G401.6 (cell line): ENCODE data around the gene NCAPH2.
"Not testable (repeated sequence)": the region's sequence is repeated elsewhere in the genome, so short reads cannot be mapped to it uniquely, and the experiment has no call there.

Experiments
- FAIRE-seq: peaks from 2 replicates; lab custom pipeline; 2012; peaks lifted over from hg19 to GRCh38; lab: Jason Lieb, UNC

The NCAPH2 gene

DNA sequence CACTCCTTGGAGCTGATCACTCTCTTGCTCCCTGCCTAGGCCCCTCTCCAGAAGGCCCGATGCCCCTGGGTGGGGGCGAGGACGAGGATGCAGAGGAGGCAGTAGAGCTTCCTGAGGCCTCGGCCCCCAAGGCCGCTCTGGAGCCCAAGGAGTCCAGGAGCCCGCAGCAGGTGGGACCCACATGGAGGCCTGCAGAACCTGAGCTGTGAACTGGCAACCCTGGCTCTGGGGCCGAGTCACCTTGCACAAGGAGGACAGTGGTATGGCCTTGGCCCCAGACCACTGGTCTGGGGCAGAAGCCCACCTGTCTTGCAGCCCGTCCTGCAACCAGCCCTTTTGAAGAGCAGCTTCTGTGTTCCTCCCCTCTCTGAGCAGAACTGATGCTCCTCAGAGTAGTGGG lies 11.1 kb downstream of the NCAPH2 start:
- FAIRE-seq: no peak

DNA sequence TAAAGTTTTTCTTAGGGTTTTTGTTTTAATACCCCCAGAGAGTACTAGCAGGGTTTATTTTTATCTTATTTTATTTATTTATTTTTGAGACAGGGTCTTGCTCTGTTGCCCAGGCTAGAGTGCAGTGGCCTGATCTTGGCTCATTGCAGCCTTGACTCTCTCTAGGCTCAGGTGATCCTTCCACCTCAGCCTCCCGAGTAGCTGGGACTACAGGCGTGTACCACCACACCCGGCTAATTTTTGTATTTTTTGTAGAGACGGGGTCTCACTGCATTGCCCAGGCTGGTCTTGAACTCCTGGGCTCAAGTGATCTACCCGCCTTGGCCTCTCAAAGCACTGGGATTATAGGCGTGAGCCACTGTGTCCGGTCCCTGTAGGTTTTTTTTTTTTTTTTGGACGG lies 12.2 kb downstream of the NCAPH2 start:
- FAIRE-seq: not testable (repeated sequence)

DNA sequence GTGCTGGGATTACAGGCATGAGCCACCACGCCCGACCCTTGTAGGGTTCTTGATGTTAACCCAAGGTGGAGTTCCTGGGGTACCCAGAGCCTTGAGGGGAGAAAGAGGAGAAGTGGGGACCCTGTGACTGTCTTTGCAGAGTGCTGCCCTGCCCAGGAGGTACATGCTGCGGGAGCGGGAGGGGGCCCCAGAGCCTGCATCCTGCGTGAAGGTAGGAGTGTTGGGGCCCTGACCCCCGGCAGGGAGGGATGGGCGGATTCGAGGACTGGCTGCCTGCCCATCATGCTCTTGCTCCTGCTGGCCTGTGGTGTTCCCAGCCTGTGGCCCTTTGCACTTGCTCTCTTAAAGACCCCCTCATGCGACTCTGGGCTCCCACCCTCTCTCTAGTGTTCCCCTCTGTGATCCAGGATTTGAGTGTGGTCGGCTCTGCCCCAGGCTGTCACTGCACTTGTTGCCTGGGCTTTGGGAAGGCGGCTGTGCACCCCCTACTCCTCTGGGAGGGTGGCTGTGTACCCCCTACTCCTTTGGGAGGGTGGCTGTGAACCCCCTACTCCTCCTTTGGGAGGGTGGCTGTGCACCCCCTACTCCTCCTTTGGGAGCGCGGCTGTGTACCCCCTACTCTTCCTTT lies 12.9 kb downstream of the NCAPH2 start:
- FAIRE-seq: no peak

DNA sequence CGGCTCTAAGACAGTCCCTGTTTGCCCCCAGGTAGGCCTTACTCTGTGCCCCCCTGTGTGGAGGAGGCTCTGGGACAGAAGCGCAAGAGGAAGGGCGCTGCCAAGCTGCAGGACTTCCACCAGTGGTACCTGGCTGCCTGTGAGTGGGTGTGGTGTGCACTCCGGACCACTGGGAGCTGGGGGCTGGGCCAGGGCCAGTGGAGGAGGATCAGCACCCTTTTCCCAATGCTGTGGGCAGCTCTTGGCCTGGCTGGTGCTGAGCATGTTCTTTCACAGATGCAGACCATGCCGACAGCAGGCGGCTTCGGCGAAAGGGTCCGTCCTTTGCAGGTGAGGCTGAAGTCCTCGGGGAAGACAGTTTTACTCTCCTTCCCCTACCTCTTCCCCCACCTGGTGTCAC lies 13.7 kb downstream of the NCAPH2 start:
- FAIRE-seq: no peak

DNA sequence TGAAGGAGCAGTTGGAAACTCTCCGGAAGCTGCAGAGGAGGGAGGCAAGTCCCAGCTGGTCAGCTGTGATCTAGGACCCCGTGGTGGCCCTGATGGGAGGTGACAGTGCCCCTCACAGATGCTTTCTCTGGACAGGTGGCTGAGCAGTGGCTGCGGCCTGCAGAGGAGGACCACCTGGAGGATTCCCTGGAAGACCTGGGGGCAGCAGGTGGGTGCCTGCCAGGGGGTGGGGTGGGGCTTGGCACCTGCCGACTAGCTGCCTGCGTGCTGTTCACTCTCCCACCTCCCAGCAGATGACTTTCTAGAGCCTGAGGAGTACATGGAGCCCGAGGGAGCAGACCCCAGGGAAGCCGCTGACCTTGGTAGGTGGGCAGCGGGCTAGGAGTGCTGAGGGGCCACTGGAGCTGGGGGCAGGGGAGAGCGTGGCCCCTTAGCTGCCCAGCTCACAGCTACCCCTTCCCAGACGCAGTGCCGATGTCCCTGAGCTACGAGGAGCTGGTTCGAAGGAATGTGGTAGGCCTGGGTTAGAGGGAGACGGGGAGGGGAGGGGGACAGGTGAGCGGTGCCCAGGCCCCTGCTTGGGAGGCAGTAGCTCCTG lies 14.3 kb downstream of the NCAPH2 start:
- FAIRE-seq: no peak

DNA sequence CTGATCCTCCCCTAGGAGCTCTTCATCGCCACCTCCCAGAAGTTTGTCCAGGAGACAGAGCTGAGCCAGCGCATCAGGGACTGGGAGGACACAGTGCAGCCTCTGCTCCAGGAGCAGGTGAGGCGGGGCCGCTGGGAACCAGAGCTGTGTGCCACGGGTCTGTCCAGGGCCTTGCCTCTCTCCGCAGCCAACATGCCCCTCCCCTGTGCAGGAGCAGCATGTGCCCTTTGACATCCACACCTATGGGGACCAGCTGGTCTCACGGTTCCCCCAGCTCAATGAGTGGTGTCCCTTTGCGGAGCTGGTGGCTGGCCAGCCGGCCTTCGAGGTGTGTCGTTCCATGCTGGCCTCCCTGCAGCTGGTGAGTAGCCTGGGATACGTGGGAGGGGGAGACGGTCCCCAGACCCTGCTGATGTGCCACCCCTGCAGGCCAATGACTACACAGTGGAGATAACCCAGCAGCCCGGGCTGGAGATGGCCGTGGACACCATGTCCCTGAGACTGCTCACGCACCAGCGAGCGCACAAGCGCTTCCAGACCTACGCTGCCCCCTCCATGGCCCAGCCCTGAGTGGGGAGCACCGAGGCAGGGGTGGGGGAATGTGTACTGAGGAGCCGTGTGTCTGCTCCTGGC lies 14.9 kb downstream of the NCAPH2 start:
- FAIRE-seq: no peak

DNA sequence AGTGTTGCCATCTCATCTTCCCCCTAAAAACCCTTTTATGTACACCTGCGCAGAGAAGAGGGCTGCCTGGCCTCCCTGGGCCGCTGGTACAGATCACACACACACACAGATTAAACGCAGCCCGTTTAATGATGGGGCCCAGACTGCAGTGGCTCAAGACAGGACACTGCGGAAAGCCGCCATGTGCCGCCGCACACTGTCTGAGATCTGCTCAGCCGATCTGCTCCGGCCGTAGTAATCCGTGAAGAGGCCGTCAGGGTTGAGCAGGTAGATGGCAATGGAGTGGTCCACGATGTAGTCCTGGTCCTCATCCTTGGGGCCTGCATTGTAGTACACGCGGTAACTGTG lies 15.4 kb downstream of the NCAPH2 start:
- no peak for FAIRE-seq

DNA sequence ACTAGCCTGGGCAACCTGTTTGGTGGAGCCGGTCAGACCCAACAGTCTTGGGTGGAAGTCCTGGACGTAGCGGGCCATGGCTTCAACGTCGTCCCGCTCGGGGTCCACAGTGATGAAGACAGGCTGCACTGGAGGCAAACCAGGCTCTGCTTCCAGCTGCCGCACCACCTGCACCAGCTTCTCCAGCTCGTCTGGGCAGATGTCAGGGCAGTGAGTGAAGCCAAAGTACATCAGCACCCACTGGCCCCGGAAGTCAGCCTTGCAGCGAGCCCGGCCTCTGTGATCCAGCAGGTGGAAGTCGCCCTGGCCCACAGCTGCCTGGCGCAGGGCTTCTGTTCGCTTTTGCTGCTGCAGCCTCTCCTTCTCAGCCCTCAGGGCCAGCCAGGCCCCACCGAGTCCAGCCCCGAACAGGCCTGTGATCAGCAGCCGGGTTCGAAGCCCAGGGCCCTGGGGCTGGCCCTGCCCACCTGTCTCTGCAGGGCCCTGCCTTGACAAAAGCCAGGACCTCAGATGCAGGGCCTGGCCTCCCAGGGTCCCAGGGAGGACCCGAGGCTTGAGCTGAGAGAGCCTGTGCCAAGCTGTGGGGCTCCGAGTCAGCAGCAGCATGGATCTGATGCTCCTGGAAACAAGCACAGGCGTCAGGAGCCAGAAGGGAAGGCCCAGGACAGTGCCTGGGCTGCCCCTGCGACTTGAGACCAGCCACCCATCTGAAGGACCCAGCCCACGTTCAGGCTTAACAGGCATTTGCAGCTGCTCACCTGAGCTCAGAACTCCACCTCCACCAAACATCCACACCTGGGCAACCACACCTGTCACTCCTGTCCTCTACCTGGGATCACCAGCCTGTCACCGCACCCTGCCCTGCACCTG lies 16.0 kb downstream of the NCAPH2 start:
- FAIRE-seq: no peak

DNA sequence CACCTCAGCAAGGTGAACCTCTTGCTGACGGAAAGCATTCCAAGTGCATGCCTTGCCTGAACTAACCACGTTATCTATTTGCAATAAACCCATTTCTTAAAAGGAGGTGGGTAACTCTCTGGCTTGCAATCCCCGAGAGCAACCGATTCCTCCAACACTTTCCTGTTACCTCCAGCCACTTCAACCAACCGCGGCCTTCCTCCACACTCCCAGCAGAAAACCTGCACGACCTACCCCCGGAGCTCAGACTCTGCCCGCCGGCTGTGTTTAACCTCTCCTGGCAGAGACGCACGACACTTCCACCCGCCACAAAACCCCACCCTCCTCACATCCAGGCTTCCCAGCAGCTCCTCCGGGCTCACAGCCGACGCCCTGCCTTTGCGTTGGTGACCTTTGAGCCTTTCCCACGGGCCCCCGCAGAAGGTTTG lies 16.7 kb downstream of the NCAPH2 start:
- no peak for FAIRE-seq

DNA sequence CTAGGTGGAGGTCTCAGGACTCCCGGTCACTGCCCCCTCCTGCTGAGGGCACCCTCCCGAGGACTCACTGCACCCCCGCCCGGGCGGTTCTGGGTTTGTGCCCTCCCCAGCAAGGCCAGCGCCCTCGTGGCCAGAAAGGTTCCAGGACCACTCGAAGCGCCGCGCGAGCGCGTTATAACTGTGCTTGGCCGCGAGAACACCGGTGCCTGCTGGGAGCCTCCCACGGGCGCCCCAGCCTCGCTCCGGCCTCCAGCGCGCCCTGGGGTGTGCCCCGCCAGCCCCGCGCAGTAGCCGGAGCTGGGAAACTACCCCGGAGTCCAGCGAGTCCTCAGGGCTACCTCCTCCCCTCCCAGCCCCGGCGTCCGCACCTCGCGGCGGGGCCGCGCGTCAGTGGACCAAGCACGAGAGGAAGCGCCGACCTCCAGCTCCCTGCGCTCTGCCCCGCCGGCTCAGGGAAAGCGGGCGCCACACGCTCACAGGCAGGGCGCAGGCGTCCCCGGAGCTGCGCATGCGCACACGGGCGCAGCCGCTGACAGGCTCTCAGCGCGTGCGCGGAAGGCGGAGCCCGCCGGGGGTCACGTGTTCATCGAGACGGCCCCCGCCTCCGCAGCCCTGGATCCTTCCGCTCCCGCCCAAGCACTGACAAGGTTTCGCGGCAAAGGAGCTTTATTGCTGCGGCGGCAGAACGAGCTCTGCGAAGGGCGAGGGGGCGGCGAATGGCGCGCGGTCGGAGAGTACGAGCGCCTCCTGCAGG lies 17.3 kb downstream of the NCAPH2 start, which contains the start of gene SCO2:
TSS of gene SCO2 (minus strand) at position 495 of the 754 bp plus-strand sequence. CDS start 1,187 bp downstream, outside the sequence.
- FAIRE-seq: peak; percentile 89

DNA sequence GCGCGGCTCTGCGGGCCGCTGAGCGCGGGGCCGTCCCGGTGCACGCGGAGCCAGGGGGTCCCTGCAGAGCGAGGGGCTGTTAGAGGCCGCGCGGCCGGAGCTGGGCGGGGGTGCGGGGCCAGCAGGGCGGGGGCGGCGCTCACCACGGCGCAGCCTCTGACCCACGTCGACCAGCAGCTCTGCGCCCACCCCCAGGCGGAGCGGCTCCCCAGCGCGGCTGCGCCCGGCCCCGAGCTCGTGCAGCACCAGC lies 17.8 kb downstream of the NCAPH2 start:
- FAIRE-seq: no peak

DNA sequence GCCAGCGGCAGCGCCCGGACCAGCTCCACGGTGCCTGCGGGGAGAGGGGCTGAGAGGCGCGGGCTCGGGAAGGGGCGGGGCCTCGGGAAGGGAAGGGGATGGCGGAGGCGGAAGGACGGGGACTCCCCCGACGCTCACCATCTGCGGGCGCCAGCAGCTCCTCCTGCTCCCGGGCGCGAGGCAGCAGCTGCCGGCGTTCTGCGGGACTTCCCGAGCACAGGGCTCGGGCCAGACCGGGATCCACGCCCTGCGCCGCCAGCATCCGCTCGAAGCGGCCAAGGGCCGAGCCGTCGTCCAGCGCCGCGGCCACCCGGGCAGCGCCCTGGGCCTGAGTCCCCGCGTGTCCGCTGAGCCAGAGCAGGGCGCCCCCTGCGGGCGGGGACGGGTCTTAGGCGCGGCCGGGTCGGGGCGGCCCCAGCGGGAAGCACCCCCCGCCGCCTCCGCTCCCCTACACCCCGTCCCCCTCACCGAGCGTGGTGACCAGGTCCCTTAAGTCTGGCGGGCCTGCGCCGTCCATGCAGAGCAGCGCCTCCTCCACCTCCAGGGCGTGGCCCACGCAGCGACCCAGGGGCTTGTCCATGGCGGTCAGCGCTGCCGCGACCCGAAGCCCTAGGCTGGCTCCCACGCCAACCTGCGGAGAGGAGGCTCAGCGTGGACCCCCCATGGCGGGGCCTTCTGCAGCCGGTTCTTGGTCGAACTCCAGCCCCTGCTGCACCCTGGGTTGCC lies 18.2 kb downstream of the NCAPH2 start:
- FAIRE-seq: no peak

DNA sequence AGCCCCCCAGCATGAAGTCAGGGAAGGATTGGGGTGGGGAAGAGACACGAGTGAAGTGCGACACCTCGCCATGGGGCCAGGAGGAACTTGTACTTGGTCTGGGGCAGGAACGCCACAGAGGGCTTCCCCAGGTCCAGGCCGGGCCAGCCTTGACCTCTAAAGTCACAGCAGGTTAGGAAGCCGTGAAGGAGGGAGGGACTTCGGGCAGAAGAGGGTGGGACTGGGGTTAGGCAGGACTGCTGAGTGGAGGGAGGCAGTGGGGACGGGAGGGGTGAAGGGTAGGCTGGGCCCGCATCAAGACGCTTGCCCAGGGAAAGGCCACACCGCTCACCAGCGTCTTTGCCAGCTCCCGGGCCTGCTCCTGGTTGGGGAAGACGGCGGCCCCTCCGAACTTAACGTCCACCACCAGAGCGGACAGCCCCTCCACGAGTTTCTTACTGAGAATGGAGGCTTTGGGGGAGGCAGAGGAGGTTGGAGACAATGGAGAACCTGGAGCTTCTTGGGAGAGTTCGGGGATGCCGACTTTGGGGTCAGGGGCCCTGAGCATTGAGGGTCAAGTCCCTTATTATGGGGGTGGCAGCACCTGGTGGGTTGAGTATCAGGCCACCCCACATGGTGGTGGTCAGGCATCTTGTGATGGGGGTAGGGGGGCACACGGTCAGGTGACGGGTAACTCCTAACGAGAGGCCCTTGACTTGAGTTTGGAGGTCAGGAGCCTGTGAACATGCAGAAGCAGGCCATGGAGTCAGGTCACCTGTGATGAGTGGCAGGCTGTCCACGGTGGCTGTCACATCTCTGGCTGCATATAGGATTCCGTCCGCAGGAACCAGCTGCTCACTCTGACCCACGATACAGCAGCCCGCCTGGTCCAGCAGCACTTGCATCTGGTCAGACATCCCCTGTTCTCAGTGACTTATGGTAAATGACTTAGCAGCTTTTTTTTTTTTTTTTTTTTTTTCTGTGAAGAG lies 19.1 kb downstream of the NCAPH2 start:
- FAIRE-seq: no peak

DNA sequence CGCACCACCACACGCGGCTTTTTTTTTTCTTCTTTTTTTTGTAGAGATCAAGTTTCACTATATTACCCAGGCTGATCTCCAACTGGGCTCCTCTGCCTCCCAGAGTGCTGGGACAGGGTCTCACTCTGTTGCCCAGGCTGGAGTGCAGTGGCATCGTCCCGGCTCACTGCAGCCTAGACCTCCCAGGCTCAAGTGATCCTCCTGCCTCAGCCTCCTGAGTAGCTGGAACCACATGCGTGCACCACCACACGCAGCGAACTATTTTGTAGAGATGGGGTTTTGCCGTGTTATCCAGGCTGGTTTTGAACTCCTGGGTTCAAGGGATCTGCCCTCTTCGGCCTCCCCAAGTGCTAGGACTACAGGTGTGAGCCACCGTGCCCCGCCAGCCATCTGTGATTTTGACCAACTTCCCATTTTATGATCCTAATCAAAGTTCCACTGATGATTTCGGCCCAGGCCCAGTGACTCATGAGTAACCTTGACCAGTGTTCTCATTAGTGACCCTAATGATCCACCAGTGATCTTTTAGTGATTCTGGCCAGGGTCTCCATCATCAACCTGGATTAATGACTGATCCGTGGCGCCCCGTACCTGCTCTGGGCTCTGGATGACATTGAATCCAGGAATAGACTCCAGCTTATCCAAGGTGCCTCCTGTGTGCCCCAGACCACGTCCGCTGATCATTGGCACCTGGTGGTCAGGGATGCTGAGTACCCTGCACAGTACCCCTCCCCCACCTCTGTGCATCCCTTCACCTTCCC lies 20.1 kb downstream of the NCAPH2 start:
- no peak for FAIRE-seq

DNA sequence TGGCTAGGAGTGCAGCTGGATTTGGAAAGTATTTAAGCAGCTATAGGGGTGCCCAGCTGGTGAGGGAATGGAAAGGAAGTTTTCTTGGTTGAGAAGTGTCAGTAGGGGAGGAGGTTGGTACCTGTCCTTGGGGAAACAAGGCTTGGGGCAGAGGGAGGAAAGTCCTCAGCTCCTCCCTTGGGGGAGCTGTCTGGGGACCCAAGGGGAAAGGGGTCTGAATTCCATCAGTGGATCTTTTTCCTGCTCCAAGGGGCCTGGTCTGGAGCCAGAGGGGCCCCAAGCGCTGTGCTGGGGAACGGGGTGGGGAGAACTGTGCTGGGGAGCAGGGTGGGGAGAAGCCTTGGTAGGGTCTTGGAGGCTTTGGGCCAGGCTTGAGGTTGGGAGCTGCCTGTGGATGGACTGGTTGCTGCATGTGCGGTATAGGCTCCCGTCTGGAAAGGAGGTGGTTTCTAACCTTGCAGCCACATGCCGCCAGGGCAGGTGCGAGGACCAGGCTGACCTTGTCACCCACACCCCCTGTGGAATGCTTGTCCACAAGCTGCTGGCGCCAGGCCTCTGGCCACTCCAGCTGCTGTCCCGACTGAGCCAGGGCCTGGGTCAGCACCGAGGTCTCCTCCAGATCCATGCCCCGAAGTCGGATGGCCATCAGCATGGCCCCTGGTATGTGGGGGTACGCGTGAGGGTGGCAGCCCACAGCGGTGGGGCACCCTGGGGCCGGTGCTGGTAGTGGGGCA lies 20.8 kb downstream of the NCAPH2 start:
- no peak for FAIRE-seq

DNA sequence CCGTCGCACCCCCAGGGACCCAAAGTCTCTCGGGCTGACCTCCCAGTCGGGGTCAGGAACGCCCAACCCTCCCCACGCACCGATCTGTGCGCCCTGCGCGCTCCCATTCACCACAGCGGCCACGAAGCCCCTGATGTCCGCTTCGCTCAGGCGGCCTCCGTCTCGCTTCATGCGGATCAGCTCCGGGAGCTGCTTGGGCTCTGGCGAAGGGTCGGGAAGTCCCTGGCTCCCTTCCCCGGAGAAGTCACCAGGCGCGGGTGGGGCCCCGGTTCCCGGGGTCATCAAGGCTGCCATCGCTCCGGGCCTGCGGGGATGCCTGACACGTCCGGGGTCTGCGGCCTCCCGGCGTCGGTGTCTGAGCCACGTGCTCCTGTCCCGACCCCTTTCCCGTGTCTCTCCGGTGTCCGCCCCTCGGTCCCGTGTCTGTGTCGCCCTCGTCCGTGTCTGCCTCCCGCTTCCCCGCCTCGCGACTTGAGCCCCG lies 21.4 kb downstream of the NCAPH2 start:
- FAIRE-seq: no peak

DNA sequence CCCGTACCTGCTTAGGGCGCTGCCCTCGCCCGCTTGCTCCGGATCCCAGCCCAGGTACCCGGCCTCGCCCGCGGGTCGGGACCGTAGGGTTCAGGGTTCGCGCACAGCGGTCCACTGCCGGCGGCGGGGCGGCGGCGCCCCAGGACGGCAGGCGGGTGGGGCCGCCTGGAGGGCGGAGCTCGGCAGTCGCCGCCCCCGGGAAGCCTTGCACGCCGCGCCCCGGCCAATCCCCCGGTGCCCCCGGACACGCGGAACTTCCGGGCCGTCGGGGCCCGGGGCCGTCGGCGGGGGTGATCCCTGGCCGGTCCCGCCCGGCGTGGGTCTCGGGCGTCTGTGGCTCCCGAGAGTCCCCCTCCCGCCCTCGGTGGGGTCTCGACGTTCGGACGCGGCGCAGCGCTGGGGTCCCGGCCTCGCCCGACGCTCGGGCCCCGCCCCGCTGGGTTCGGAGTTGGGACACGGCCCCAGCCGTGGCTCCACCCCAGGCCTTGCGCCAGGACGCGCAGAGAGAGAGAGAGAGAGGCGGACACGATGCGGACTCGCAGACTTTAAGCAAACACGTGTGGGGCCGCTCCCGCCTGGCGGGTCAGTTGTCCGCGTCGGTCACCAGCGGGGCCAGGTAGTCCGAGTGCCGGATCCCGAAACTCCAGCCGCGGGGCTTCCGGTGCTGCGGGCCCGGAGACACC lies 22.0 kb downstream of the NCAPH2 start, which contains the start of gene TYMP:
TSS of gene TYMP (minus strand) at position 116 of the 683 bp plus-strand sequence. CDS start 303 bp downstream, outside the sequence.
- no peak for FAIRE-seq

DNA sequence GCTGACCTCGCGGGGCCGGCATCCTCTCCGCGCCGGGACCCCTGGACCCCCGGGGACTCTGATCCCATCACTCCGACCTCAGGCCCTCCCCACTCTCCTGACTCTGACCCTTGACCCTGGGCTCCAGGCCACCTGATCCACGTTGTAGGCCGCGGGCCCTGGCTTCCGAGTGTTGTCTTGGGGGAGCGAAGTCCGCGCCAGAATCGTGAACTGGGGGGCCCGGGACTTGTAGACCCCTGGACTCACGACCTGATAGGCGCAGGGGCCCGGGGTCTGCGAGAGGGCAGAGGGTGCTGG lies 22.5 kb downstream of the NCAPH2 start:
- no peak for FAIRE-seq
